Measurements from ENCODE around the gene SMIM5. TPM values are rescaled to one million over a fixed set of nuclear protein-coding genes. Genes with fewer than 3 reads are reported as not detected.

SMIM5 gene
- total RNA-seq, 2 experiments from 2014 or later, result 0.06 TPM; not detected in 1

GRCh38 chr17:75652341-75652740, 19.1 kb downstream of the SMIM5 start:
- H2AFZ ChIP-seq (ENCODE audit: low read length), result no peak overlapping the region
- H3K4me3 ChIP-seq (ENCODE audit: low read depth, low read length, poor library complexity, severe bottlenecking), result no peak overlapping the region
- H3K79me2 ChIP-seq (ENCODE audit: insufficient read depth, low read depth, low read length), result no peaks in the 10 kb centered on the region
- TF ChIP-seq CTCF (conservative IDR thresholded peaks at IDR 0.05; ENCODE audit: low read length) (no peak), EZH2phosphoT487 (IDR thresholded peaks at IDR 0.05; ENCODE audit: borderline replicate concordance, low read depth, low read length) (no peak)
- peak overlapping the region; percentile 14 for H3K27ac ChIP-seq (ENCODE audit: low read depth, low read length, poor library complexity, severe bottlenecking)
- H3K9me3 ChIP-seq (ENCODE audit: low read length), result no peaks in the 10 kb centered on the region
- peaks cover 92% of the 10 kb centered on the region for H3K36me3 ChIP-seq (ENCODE audit: insufficient read depth, low read length)
- intact Hi-C loops (cut with micrococcal nuclease; ENCODE audit: unreplicated experiment), result no loop called here
- H3K4me2 ChIP-seq (ENCODE audit: low read length), result no peak overlapping the region
- H4K20me1 ChIP-seq (ENCODE audit: insufficient read depth, low read length), result no peaks in the 10 kb centered on the region
- POLR2A ChIA-PET, result interaction anchor here (1.2 kb wide), 1 partner anchor 19 kb away, joined by 4 read pairs; no protein-coding TSS in a partner anchor
- no peaks in the 10 kb centered on the region for H3K9me2 ChIP-seq (ENCODE audit: insufficient read depth, low read length)
- H3K4me1 ChIP-seq (ENCODE audit: insufficient read depth, low read length, poor library complexity, severe bottlenecking), result peaks cover 32% of the 10 kb centered on the region
- no TSS peak for BruUV-seq (replicated peaks)
- CTCF ChIA-PET (ENCODE audit: unreplicated experiment), result interaction anchor here (3.8 kb wide), 1 partner anchor 19 kb away, joined by 19 read pairs; the partner anchor contains the start of gene SMIM5
- DNase-seq (ENCODE audit: low spot score), result no peak

GRCh38 chr17:75652934-75653549, 19.8 kb downstream of the SMIM5 start:
- Histone ChIP-seq H3K4me3 (ENCODE audit: low read depth, low read length, poor library complexity, severe bottlenecking) (no peak overlapping the region), H3K27ac (ENCODE audit: low read depth, low read length, poor library complexity, severe bottlenecking) (peak overlapping the region; percentile 14), H3K4me1 (ENCODE audit: insufficient read depth, low read length, poor library complexity, severe bottlenecking) (peaks cover 33% of the 10 kb centered on the region), H3K9me3 (ENCODE audit: low read length) (no peaks in the 10 kb centered on the region), H3K9me2 (ENCODE audit: insufficient read depth, low read length) (no peaks in the 10 kb centered on the region), H3K79me2 (ENCODE audit: insufficient read depth, low read depth, low read length) (no peaks in the 10 kb centered on the region), H4K20me1 (ENCODE audit: insufficient read depth, low read length) (no peaks in the 10 kb centered on the region), H2AFZ (ENCODE audit: low read length) (no peak overlapping the region), H3K4me2 (ENCODE audit: low read length) (no peak overlapping the region), H3K36me3 (ENCODE audit: insufficient read depth, low read length) (peaks cover 92% of the 10 kb centered on the region)
- POLR2A ChIA-PET, result interaction anchor here (1.2 to 1.8 kb wide), 2 partner anchors 18 to 36 kb away, joined by 4 to 11 read pairs; no protein-coding TSS in a partner anchor
- CTCF ChIA-PET (ENCODE audit: unreplicated experiment), result interaction anchor here (1.4 to 3.8 kb wide), 2 partner anchors 10 to 20 kb away, joined by 3 to 19 read pairs; partner anchors contain the start of gene SMIM5
- DNase-seq (ENCODE audit: low spot score), result peak; percentile 75
- BruUV-seq (replicated peaks), result no TSS peak
- TF ChIP-seq CTCF (conservative IDR thresholded peaks at IDR 0.05; ENCODE audit: low read length) (peak; percentile 97), EZH2phosphoT487 (IDR thresholded peaks at IDR 0.05; ENCODE audit: borderline replicate concordance, low read depth, low read length) (no peak)
- intact Hi-C loops (cut with micrococcal nuclease; ENCODE audit: unreplicated experiment), result loop anchor here (1.0 kb wide), 2 partner anchors 20 to 52 kb away; partner anchors contain the start of gene SMIM5

GRCh38 chr17:75654176-75654575, 20.9 kb downstream of the SMIM5 start:
- CTCF ChIA-PET (ENCODE audit: unreplicated experiment), result interaction anchor here (0.6 to 3.8 kb wide), 7 partner anchors 9 to 99 kb away, joined by 3 to 19 read pairs (median 3); partner anchors contain the start of gene SMIM5
- Histone ChIP-seq H2AFZ (ENCODE audit: low read length) (no peak overlapping the region), H3K27ac (ENCODE audit: low read depth, low read length, poor library complexity, severe bottlenecking) (peak overlapping the region; percentile 36), H3K36me3 (ENCODE audit: insufficient read depth, low read length) (peaks cover 90% of the 10 kb centered on the region), H3K79me2 (ENCODE audit: insufficient read depth, low read depth, low read length) (no peaks in the 10 kb centered on the region), H3K4me2 (ENCODE audit: low read length) (peak overlapping the region; percentile 31), H3K9me3 (ENCODE audit: low read length) (no peaks in the 10 kb centered on the region), H3K4me3 (ENCODE audit: low read depth, low read length, poor library complexity, severe bottlenecking) (no peak overlapping the region), H3K9me2 (ENCODE audit: insufficient read depth, low read length) (no peaks in the 10 kb centered on the region), H3K4me1 (ENCODE audit: insufficient read depth, low read length, poor library complexity, severe bottlenecking) (peaks cover 40% of the 10 kb centered on the region), H4K20me1 (ENCODE audit: insufficient read depth, low read length) (no peaks in the 10 kb centered on the region)
- TF ChIP-seq EZH2phosphoT487 (IDR thresholded peaks at IDR 0.05; ENCODE audit: borderline replicate concordance, low read depth, low read length), result no peak
- peak; percentile 56 for TF ChIP-seq CTCF (conservative IDR thresholded peaks at IDR 0.05; ENCODE audit: low read length)
- DNase-seq (ENCODE audit: low spot score), result no peak
- BruUV-seq (replicated peaks), result no TSS peak
- POLR2A ChIA-PET, result interaction anchor here (1.2 to 1.8 kb wide), 3 partner anchors 8 to 35 kb away, joined by 3 to 11 read pairs (median 6); no protein-coding TSS in a partner anchor
- intact Hi-C loops (cut with micrococcal nuclease; ENCODE audit: unreplicated experiment), result no loop called here

All from OCI-LY7 (cell line).